Gastrocnemius medialis (tissue), 4 donors: ENCODE results near the gene USP17L22. TPM values are rescaled to one million over a fixed set of nuclear protein-coding genes. Genes with fewer than 3 reads are reported as not detected.
"Not testable (repeated sequence)": the region's sequence is repeated elsewhere in the genome, so short reads cannot be mapped to it uniquely, and the experiment has no call there.

Source experiments
- ATAC-seq, 2 donors: fragments of 150-250 bp; one replicate each; pipeline ENCODE4 v1.9.1; 2016
- DNase-seq, 2 donors: peaks; one replicate each; pipeline ENCODE4 v3.0.0-alpha.2; 2019
- H3K27ac ChIP-seq, 4 donors: fragments of 200-600 bp; sonication (generic); 1 replicate in 1 of 4; 2 replicates in 3 of 4; pipeline ENCODE4 v1.5.1; 2016 to 2018; ENCODE audit warnings: mild to moderate bottlenecking in 2 of 4, moderate library complexity in 1 of 4
- H3K27me3 ChIP-seq, 3 donors: fragments of 200-600 bp; sonication (generic) in 2 of 3; 1 replicate in 1 of 3; 2 replicates in 2 of 3; pipeline versions ENCODE4 v1.5.1 to v1.6.0; 2016 to 2019; ENCODE audit warnings: mild to moderate bottlenecking in 1 of 3, moderate library complexity in 1 of 3
- H3K36me3 ChIP-seq, 2 donors: fragments of 200-600 bp; sonication (generic) in 1 of 2; one replicate each; pipeline ENCODE4 v1.5.1; 2017 to 2018
- H3K4me1 ChIP-seq, 2 donors: fragments of 200-600 bp; sonication (generic) in 1 of 2; one replicate each; pipeline ENCODE4 v1.5.1; 2016 to 2017; ENCODE audit warnings: mild to moderate bottlenecking in 2 of 2
- H3K4me3 ChIP-seq, 4 donors: fragments of 200-600 bp; sonication (generic) in 3 of 4; 1 replicate in 1 of 4; 2 replicates in 3 of 4; pipeline ENCODE4 v1.5.1; 2016 to 2019; ENCODE audit warnings: mild to moderate bottlenecking in 2 of 4
- H3K9me3 ChIP-seq, 3 donors: fragments of 200-600 bp; sonication (generic) in 2 of 3; 1 replicate in 1 of 3; 2 replicates in 2 of 3; pipeline ENCODE4 v1.5.1; 2016 to 2019
- in situ Hi-C, 4 donors: fragments of 200-750 bp; cut with MboI; loops; one replicate each; pipeline versions ENCODE4 v1.15.0 to v1.8.0; 2017; ENCODE audit warnings: low sequenced_read_pairs in 4 of 4
- intact Hi-C: fragments of 100-400 bp; cut with DNase I; formaldehyde crosslinking; loops from one replicate; pipeline ENCODE4 v1.15.1; 2023; ENCODE audit warnings: low total_unique reads
- total RNA-seq, 4 donors: library from RNA; depleted of rRNA; stranded (reverse); fragments of >200 nt; gene quantifications; one replicate each; pipeline versions ENCODE4 v1.1.0 to v1.2.3, GENCODE V29; 2016

USP17L22 gene
- total RNA-seq, 4 donors from 2014 or later = not detected

DNA sequence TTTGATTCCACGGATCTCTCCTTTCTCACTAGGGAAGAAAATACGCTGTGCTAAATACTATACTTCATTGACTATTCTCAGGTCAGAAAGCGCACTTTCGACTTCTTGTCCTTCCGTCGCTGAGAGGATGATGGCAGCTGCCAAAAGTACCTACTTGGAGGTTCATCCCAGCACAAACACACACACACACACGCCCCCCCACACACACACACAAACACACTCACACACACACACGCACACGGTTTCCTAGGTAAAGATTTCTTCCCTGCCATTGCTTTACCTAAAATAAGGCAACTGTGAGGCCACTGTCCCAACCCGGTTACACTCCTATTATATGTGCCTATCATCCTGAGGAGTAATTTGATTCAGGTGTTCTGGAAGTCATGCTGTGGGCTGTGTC, 4.3 kb downstream of the USP17L22 start:
- peak; percentile 28 to 35 for DNase-seq
- H3K27me3 ChIP-seq, H3K27ac ChIP-seq, H3K9me3 ChIP-seq, ATAC-seq, intact Hi-C loops, H3K36me3 ChIP-seq, in situ Hi-C loops, H3K4me3 ChIP-seq, H3K4me1 ChIP-seq: not testable (repeated sequence)

Other genes starting within 250 kb of the USP17L22 start
- not detected for gene FAM90A26, start 97.2 kb upstream of the USP17L22 start, total RNA-seq
- not detected for gene USP17L10, start 57.0 kb upstream of the USP17L22 start, total RNA-seq
- not detected for gene USP17L11, start 52.2 kb upstream of the USP17L22 start, total RNA-seq
- gene USP17L12, start 47.5 kb upstream of the USP17L22 start, total RNA-seq = not detected
- gene USP17L13, start 42.7 kb upstream of the USP17L22 start, total RNA-seq = not detected
- gene USP17L15, start 33.2 kb upstream of the USP17L22 start, total RNA-seq = not detected
- gene USP17L17, start 23.7 kb upstream of the USP17L22 start, total RNA-seq = not detected
- gene USP17L18, start 19.0 kb upstream of the USP17L22 start, total RNA-seq = not detected
- not detected for gene USP17L19, start 14.2 kb upstream of the USP17L22 start, total RNA-seq
- gene USP17L20, start 9.5 kb upstream of the USP17L22 start, total RNA-seq = not detected
- gene USP17L21, start 4.7 kb upstream of the USP17L22 start, total RNA-seq = not detected
- gene USP17L24, start 57.5 kb downstream of the USP17L22 start, total RNA-seq = not detected
- not detected for gene USP17L25, start 62.3 kb downstream of the USP17L22 start, total RNA-seq
- gene USP17L26, start 67.0 kb downstream of the USP17L22 start, total RNA-seq = not detected
- not detected for gene USP17L5, start 71.8 kb downstream of the USP17L22 start, total RNA-seq
- gene USP17L27, start 76.5 kb downstream of the USP17L22 start, total RNA-seq = not detected
- not detected for gene USP17L28, start 81.3 kb downstream of the USP17L22 start, total RNA-seq
- not detected for gene USP17L29, start 86.0 kb downstream of the USP17L22 start, total RNA-seq
- not detected for gene USP17L30, start 95.5 kb downstream of the USP17L22 start, total RNA-seq
- not detected for gene DEFB131A, start 176.8 kb downstream of the USP17L22 start, total RNA-seq